ENCODE results near the gene SETD2.
A peak's percentile ranks its signal among the peaks of the same experiment; 100 is the strongest.
"Not testable (repeated sequence)": the region's sequence is repeated elsewhere in the genome, so short reads cannot be mapped to it uniquely, and the experiment has no call there.

The SETD2 gene, protein sequence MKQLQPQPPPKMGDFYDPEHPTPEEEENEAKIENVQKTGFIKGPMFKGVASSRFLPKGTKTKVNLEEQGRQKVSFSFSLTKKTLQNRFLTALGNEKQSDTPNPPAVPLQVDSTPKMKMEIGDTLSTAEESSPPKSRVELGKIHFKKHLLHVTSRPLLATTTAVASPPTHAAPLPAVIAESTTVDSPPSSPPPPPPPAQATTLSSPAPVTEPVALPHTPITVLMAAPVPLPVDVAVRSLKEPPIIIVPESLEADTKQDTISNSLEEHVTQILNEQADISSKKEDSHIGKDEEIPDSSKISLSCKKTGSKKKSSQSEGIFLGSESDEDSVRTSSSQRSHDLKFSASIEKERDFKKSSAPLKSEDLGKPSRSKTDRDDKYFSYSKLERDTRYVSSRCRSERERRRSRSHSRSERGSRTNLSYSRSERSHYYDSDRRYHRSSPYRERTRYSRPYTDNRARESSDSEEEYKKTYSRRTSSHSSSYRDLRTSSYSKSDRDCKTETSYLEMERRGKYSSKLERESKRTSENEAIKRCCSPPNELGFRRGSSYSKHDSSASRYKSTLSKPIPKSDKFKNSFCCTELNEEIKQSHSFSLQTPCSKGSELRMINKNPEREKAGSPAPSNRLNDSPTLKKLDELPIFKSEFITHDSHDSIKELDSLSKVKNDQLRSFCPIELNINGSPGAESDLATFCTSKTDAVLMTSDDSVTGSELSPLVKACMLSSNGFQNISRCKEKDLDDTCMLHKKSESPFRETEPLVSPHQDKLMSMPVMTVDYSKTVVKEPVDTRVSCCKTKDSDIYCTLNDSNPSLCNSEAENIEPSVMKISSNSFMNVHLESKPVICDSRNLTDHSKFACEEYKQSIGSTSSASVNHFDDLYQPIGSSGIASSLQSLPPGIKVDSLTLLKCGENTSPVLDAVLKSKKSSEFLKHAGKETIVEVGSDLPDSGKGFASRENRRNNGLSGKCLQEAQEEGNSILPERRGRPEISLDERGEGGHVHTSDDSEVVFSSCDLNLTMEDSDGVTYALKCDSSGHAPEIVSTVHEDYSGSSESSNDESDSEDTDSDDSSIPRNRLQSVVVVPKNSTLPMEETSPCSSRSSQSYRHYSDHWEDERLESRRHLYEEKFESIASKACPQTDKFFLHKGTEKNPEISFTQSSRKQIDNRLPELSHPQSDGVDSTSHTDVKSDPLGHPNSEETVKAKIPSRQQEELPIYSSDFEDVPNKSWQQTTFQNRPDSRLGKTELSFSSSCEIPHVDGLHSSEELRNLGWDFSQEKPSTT (N-terminal part only)

DNA sequence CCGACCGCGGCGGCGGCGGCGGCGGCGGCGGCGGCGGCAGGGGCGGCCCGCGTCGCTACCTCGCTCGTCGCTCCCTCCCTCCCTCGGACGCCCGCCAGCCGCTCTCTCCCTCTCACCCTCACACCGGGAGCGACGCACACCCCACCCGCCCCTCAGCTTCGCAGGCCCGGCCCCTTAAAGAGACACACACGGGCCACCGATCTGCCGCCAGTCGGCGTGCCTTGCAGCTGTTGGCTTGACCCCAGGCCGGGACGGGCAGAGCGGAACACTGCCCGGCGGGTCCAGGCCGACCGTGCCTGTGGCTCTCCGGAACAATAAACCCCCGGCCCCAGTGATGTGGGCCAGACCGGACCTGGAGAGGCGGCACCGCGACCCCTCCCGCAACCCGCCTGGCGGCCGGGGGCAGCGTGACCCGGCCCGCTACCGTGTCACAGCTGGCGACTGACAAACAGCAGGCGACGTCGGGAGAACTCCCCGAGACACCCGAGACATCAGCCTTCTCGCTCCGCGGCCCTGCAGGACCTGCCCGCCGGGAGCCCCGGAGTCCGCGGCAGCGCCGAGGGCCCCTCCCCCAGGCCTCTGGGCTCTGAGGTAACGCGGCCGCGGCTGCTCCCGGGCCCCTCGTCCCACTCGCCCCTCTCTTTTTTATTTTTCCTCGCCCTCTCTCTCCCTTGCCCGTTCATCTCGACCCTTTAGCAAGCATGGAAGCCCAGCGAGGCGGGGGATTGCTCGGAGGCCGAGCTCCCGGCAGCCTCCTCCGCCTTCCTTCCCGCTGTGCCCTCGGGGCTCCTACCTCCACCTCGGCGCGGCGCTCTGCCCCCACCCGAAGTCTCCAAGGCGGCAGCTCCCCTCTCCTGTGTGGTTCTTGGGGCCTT is at the start of gene SETD2:
Gene SETD2, minus strand, starts transcription at position 107 of the 875 bp plus-strand sequence. CDS start 189 bp downstream, outside the sequence.
- peak; percentile 96 for DNase-seq (ENCODE audit: low spot score)

DNA sequence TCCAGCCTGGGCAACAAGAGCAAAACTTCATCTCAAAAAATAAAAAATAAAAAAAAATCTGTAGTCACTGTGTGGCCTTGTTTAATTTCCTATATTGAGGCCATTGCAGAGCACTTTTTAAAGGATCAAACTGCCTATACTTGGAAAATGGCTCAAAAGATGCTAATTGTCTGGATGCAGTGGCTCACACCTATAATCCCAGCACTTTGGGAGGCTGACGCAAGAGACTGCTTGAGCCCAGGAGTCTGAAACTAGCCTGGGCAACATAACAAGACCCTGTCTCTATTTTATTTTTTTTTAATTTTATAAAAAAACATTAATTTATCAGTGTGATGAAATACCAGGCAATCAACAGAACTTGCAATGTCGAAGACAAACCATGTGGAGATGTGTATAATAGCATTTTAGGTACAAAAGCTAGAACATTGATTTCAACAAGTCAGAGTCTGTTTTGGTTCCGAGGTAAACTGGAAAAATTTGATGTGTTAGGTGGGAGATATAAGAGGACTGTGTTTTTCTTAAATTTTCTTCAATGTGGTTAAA is 47.0 kb upstream of the SETD2 start:
- no peak for DNase-seq (ENCODE audit: low spot score)

DNA sequence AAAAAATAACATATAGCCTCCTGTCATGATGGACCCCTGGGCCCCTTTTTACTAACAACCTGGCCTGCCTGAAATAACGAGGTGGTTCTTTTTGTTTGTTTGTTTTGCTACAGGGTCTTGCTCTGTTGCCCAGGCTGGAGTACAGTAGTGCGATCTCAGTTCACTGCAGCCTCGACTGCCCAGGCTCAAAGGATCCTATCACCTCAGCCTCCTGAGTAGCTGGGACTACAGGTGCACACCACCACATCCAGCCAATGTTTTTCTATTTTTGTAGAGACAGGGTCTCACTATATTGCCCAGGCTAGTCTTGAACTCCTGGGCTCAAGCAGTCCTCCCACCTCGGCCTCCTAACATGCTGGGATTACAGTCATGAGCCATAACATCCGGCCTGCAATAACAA is 42.1 kb upstream of the SETD2 start:
- DNase-seq (ENCODE audit: low spot score) = not testable (repeated sequence)

DNA sequence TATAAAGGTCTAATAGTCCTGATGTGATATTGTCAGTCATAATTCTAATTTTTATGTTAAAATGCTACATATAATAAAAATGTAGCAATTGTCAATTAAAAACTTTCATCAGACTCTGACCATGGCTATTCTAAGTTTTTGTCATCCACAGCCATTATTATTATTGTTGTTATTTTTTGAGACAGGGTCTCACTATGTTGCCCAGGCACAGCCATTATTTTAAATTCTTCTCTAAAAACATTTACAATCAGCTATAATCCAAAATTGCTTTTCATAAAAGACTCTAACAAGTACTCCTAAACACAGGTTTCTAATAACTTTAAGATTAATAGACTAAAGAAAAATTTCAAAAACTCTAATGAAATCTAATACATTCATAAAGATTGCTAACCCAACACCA is 41.0 kb upstream of the SETD2 start:
- DNase-seq (ENCODE audit: low spot score) = no peak

DNA sequence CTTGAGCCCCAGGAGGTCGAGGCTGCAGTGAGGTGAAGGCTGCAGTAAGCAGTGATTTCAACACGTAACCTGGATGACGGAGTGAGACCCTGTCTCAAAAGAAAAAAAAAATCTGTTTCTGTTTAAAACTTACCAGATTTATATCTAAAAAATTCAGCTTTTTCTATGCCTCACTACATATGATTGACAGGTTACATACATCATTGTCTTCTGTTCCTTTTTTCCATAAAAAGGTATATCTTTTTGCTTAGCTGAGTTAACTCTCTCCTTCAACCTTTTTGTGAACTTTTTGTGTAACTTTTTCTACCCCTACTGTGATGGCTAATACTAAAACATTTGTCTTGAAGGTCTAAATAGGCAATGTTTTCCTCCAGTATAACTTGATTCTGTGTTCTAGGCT is 38.6 kb upstream of the SETD2 start:
- DNase-seq (ENCODE audit: low spot score) = no peak

DNA sequence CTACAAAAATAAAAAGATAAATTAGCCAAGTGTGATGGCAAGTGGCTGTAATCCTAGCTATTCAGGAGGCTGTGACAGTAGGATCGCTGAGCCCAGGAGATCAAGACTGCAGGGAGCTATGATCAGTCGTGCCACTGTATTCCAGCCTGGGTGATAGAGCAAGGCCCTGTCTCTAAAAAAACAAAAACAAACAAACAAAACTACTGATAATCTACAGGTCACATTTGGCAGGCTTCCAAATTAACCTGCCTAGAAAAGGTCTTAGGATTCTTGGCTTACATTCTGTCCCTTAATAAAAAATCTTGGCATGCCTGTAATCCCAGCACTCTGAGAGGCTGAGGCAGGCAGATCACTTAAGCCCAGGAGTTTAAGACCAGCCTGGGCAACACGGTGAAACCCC is 33.4 kb upstream of the SETD2 start:
- DNase-seq (ENCODE audit: low spot score) = no peak

DNA sequence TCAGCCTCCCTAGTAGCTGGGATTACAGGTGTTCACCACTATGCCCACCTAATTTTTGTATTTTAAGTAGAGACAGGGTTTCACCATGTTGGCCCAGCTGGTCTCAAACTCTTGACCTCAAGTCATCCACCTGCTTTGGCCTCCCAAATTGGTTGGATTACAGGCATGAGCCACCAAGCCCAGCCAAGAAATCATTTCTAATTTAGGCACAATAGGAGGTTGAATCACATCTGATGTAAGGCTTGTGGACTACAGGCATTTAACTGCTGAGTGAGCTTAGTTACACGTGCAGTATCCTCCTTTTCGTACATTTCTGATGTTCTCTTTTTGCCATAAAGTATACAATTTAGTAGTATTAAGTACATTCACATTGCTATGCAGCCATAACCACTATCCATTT is 31.1 kb upstream of the SETD2 start:
- no peak for DNase-seq (ENCODE audit: low spot score)

DNA sequence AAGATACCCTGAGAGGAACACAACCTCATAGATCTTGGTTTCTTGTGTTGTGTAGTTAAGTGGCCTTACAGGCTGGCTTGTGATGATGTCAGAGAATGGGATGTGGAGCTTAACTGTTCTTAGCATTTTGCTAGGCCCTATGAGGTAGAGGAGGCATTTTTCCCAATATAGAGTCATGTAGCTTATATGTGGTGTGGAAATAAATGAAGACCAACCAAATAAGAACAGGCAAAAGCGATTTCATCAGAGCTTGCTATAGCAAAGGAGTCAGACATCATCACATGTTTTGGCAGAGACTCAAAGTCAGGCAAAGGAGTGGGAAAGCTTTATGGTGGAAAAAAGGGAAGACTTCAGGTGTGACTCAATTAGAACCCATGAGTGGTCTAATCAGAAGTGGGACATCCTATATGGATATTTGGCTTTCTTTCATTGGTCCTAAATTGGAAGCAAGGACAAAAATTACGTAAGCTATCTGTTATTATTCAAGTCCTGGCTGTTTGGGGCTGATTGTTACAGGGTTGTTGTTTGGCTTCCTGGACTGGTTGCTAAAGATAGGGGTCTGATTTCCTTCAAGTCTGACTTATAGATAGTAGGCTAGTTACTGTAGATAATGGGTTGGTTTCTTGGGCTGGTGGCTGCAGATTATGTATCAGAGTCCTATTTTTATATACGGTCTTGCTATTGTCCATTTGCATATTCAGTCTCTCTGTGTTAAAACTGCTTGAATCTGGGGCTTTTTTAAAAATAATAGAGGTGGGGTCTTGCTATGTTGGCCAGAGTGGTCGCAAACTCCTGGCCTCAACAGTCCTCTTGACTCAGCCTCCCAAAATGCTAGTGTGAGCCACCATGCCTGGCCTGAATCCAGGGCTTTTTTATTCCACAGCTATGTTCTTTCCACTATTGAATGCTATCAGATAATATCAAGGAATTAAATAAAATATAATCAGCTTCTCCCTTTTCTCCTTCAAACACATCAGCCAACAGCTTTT is 30.3 kb upstream of the SETD2 start:
- DNase-seq (ENCODE audit: low spot score) = no peak

DNA sequence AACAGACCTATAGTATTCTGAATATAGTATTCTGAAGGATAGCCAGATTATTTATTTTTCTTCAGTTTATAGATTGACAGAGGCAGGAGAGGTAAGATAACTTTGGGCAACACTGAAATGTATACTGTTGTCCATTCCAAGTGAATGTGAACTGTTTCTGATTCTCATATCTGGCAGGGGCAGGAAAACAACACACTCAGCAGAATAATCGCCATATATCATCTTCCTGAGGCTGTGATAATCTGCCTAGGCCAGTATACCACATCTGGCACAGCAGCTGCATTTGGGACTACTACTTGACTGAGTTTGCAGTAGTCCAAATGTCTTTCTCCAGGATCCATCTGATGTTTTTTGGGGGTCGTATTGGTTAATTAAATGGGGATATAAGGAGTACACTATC is 22.4 kb upstream of the SETD2 start:
- no peak for DNase-seq (ENCODE audit: low spot score)

DNA sequence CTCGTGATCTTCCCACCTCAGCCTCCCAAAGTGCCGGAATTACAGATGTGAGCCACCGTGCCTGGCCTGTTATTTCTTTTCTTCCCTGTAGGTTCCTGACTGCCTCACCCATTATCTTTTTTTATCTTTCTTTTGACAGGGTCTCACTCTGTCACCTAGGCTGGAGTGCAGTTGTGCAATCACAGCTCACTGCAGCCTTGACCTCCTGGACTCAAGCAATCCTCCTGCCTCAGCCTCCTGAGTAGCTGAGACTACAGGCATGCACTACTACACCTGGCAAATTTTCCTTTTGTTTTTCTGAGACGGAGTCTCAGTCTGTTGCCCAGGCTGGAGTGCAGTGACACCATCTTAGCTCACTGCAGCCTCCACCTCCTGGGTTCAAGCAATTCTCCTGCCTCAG is 17.8 kb upstream of the SETD2 start:
- DNase-seq (ENCODE audit: low spot score) = not testable (repeated sequence)

DNA sequence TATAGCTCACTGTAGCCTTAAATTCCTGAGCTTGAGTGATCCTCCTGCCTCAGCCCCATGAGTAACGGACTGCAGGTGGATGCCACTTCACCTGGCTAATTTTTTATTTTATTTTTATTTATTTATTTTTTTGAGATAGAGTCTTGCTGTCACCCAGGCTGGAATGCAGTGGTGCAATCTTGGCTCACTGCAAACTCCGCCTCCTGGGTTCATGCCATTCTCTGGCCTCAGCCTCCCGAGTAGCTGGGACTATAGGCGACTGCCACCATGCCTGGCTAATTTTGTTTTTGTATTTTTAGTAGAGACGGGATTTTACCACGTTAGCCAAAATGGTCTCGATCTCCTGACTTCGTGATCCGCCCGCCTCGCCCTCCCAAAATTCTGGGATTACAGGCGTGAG is 16.1 kb upstream of the SETD2 start:
- DNase-seq (ENCODE audit: low spot score) = not testable (repeated sequence)

DNA sequence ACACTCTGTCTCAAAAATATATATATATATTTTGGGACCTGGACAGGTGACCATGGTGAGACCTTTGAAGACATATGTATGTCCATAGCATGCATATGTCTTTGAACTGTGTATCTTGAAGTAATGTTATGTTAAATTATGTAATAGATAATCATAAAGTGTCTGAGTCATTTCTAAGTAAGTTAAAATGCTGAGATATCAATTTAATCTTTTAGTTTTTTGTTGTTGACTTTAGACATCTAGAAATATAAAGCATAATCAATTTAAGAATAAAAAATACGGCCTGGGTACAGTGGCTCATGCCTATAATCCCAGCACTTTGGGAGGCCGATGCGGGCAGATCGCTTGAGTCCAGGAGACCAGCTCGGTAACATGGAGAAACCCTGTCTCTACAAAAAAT is 12.7 kb upstream of the SETD2 start:
- DNase-seq (ENCODE audit: low spot score) = no peak

DNA sequence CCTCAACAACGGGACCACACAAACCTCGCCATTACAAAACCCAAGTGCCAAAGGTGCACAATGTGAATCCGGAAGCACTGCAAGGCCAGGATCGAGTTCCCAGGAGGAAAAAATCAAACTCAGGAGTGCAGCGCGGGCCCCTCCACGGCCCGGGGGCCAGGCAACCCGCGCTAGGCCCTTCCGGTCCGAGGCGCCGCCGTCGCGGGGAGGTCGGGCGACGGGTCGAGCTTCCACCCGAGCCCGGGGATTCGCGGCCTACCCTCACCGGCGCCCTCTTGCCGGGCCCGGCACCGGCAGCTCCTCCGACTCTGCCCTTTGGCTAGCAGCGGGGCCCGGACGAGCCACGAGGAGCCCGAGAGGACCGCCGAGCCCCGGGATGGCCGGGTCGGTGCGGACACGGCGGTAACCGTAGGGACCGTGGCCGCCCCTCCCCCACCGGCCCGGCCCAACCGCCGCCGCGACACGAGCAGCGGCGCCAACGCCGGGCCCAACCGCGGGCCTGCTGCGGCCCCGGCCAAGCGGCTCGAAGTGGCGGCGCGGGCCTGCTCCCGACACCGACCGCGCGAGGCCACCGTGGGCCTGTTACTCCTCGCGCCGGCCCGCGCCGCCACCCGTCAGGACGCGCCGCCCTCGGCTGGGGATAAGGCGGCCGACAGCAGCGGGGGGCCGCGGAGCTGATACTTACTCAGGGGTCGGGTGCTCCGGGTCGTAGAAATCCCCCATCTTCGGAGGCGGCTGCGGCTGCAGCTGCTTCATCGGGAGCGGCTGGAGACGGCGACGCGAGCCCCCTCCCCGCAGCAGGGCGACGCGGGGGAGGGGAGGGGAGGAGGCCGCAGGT is 525 bp downstream of the SETD2 start:
- peak; percentile 11 for DNase-seq (ENCODE audit: low spot score)

DNA sequence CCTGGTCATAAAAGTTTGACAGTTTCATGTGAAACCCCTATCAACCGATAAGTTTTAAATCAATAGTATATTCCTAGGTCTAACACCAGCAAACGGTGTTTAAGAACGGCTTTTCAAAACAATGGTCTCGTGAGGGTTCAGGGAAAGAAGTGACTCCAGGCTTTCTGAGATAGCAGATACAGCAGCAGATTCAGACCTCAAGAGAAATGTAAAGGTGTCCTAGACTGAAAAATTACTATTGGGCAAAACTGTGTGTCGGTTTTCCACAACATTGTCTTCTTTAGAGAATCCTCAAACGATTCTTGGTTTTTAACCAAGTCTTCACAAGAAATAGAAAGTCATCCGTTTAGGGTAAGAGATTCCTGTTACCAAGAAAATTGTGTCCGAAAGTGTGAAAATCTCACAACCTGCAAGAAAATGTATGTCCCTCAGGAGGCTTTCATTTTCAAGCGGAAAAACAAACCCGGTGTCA is 1.2 kb downstream of the SETD2 start:
- no peak for DNase-seq (ENCODE audit: low spot score)

DNA sequence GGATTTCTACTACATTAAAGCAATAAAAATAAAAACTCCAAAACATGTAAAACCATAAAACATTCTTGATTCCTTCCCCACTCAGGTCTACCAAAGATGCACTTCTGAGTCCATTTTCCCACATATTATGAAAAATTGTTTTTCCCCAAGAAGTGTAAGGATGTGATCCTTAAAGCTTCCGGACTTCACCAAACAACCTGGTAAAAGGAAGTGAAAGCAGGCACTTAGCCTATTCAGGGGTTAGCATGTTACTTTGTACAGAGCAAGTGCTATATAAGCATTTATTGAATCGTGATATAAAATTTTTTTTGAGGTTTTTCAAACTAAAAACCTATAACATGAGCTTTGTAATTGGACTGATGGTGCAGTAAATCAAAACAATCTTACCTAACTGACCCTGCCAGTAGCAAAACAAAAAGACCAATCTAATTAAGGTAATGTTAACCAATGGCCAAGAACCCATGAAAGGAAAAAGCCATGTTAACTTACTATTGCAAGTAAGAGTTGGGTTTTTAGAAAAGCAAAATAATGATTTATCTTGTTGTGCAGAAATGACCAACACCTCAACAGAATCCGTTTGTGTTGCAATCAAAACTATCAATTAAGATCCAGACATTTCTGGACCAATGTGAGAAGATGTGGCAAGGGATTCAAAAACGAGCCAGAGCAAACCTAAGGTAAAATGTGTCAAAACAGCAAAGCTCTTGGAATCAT is 1.8 kb downstream of the SETD2 start:
- no peak for DNase-seq (ENCODE audit: low spot score)

DNA sequence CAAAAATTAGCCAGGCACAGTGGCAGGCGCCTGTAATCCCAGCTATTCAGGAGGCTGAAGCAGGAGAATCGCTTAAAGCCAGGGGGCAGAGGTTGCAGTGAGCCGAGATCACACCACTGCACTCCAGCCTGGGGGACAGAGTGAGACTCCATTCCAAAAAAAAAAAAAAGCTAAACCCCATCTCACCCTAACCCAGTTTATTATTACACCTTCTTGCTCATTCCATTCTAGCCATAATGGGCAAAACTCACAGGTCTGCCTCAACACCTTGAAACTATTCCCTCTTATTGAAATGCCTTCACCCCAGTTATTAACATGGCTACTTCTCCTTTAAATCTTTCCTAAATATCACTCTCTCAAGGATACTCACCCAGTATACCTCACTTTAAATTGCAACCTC is 4.1 kb downstream of the SETD2 start:
- DNase-seq (ENCODE audit: low spot score) = no peak

DNA sequence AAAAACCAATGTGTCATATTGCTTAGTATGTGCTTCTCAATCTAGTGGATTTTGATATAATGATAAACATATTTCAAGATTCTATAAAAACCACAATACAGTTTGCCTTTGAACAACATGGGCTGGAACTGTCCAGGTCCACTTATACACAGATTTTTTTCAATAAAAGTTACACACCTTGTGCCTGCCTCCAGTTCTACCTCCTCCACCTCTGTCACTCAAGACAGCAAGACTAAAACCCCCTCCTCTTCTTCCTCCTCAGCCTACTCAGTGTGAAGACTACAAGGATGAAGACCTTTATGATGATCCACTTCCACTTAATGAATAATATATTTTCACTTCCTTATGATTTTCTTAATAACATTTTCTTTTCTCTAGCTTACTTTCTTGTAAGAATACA is 5.7 kb downstream of the SETD2 start:
- DNase-seq (ENCODE audit: low spot score) = no peak

DNA sequence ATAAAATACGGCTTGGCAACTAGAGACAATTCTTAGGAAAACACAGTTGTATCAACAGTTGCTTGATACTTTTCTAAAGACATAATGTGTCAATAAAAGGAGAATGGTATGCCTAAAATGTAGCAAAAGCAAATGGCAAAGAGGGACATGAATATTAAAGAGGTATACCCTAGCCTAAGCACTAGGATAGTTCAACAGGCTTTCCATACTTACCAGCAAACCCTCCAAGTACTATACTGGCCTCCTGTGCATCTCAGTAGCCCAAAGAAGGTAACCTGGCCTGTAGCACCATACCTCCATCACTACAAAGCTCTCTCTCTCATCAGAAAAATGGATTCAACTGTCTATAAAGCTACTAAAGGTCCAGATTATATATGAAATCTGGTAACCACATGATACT is 7.5 kb downstream of the SETD2 start:
- no peak for DNase-seq (ENCODE audit: low spot score)

Measured in Ammon's horn (tissue), 1 donor.